Spinal cord (tissue), 10 donors: ENCODE results near the gene CLEC2A. TPM values are rescaled to one million over a fixed set of nuclear protein-coding genes. Genes with fewer than 3 reads are reported as not detected.

ENCODE experiments used
- DNase-seq, 6 donors: peaks; one replicate each; pipeline versions ENCODE4 v3.0.0 to v3.0.0-alpha.2; 2013 to 2015; ENCODE audit warnings: low spot score in 6 of 6, low read depth in 4 of 6
- H3K27ac ChIP-seq: one replicate; pipeline ENCODE4 v1.5.1; 2013; ENCODE audit warnings: low read depth, low read length, control low read depth
- H3K27me3 ChIP-seq: one replicate; pipeline ENCODE4 v1.6.1; 2013; ENCODE audit warnings: low read length; ENCODE audit not compliant: control insufficient read depth, insufficient read depth
- H3K36me3 ChIP-seq: one replicate; pipeline ENCODE4 v1.6.1; 2013; ENCODE audit warnings: low read length; ENCODE audit not compliant: control insufficient read depth, insufficient read depth
- H3K4me1 ChIP-seq: one replicate; pipeline ENCODE4 v1.6.1; 2013; ENCODE audit warnings: low read length; ENCODE audit not compliant: control insufficient read depth, insufficient read depth
- H3K4me3 ChIP-seq: one replicate; pipeline ENCODE4 v1.5.1; 2013; ENCODE audit warnings: low read depth, low read length, control low read depth
- H3K9me3 ChIP-seq: one replicate; pipeline ENCODE4 v1.6.1; 2013; ENCODE audit warnings: low read length; ENCODE audit not compliant: control insufficient read depth, insufficient read depth
- WGBS: methylation state at CpG from one replicate; pipeline ENCODE4 v1.1.5; 2013; ENCODE audit warnings: missing lambda C conversion rate; ENCODE audit not compliant: insufficient coverage; 5-methylcytosine and 5-hydroxymethylcytosine counted together
- polyA plus RNA-seq, 2 donors: library from polyadenylated mRNA; unstranded; fragments of 120-200 nt; gene quantifications; one replicate each; pipeline ENCODE4 v1.2.1, GENCODE V29; 2013; ENCODE audit not compliant: insufficient read length in 2 of 2
- total RNA-seq, 2 donors: library from RNA; depleted of rRNA in 1 of 2; stranded (reverse); fragments of 120-200 nt in 1 of 2; fragments of >200 nt in 1 of 2; gene quantifications; one replicate each; pipeline versions ENCODE4 v1.2.3 to v1.2.4, GENCODE V29; 2013 to 2014
- donor health status: healthy.

CLEC2A gene
- total and polyA plus RNA-seq, 4 donors = 0.17 TPM; not detected in 3

DNA sequence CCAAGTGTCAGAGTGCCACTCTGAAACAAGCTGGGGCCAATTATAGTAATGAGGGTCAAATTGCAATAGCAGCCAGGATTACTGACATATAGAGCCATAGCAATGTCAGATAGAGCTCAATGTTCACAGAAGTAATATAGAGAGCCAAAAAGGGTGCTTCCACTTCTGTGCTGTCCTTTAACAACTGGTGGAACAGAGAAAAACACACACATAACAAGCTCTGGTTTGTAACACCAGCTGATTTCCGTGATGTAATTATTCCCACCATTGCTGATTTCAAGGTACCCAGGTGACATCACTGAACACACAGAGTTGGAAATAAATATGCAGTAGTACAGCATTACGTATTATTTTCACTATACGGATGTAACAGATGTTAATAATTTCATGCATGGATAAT lies 60.0 kb downstream of the CLEC2A start:
- Histone ChIP-seq H3K36me3 (no peaks in the 10 kb centered on the region), H3K27me3 (no peaks in the 10 kb centered on the region), H3K27ac (peak overlapping the region; percentile 57), H3K9me3 (no peaks in the 10 kb centered on the region), H3K4me1 (no peaks in the 10 kb centered on the region), H3K4me3 (no peak overlapping the region)
- no peak for DNase-seq
- no CpG with 5 or more reads among the region's 3 CpGs for WGBS

DNA sequence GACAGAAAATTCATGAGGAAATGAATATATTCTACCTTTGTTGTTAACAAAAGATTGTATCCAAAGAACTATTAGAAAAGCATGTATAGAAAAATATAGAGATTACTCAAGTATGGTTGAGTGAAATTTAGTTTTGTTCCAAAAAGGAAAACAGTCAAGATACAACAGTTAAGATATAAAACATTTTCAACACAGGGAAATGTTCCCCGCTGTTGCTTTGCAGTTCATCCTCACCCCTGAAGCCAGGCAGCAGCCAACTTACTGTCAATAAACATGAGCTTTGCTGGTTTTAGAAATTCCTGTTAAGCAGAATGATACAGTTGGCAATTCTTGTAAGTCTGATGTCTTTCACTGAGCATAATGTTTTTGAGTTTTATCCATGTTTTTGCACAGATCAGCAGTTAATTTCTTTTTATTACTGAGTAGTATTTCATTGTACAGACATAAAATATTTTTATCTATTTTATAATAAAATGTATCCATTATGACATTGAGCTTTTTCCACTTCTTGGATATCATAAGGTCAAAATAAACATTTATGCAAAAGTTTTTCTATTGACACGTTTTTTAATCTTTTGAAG lies 61.8 kb downstream of the CLEC2A start:
- Histone ChIP-seq H3K27me3 (no peaks in the 10 kb centered on the region), H3K4me1 (no peaks in the 10 kb centered on the region), H3K9me3 (no peaks in the 10 kb centered on the region), H3K36me3 (no peaks in the 10 kb centered on the region), H3K4me3 (peak overlapping the region; percentile 47), H3K27ac (peak overlapping the region; percentile 79)
- peak in 2 of 6 donors; percentile 3 to 68 for DNase-seq
- WGBS = no CpG with 5 or more reads among the region's 2 CpGs

DNA sequence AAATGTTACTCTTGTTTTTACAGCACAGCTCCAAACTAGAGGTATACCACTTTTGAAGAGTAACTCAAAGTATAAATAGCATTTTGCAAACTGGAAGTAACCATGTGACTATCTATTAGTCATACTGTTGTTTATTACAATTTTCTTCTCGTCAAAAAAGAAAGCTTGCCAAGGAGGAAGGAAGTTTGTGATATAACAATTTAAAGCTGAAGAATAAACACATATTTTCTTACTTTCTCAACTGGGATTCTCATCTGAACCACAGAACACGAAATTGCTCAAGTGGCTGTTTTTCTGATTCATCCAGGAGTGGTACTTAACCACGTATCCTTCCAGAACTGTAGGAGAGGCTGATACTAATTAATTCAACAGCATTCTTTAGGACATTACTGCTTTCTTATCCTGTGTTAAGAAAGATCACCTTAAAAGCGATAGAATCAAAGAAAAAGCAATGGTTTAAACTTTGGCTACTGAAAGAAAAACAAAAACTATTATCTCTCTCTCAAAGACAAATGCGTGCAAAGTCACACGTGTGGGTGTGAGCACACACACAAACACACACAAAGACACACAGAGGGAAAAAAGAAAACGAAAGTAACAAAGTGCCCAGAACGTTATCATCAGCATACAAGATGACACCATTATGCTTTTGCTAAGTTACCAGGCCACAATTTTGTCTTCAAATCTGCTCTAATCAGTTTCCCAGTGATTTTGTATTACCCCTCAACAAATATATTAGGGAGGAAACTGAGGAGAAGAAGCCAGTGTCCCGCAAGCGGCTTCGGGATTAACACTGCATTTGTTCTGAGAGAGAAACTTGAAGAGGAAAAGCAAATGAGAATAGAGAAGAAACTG lies 62.6 kb downstream of the CLEC2A start, which contains the start of gene CLEC2B:
Gene CLEC2B, minus strand, starts transcription at position 48 of the 855 bp plus-strand sequence.
- WGBS = 44% methylated on average over 5 of the region's 11 CpGs
- no peaks in the 10 kb centered on the region for H3K36me3 ChIP-seq
- no peaks in the 10 kb centered on the region for H3K27me3 ChIP-seq
- H3K27ac ChIP-seq = peak within 1 kb of the TSS; percentile 79
- no peaks in the 10 kb centered on the region for H3K4me1 ChIP-seq
- peak within 1 kb of the TSS; percentile 47 for H3K4me3 ChIP-seq
- peak in 2 of 6 donors; percentile 1 to 39 for DNase-seq
- H3K9me3 ChIP-seq = no peaks in the 10 kb centered on the region

DNA sequence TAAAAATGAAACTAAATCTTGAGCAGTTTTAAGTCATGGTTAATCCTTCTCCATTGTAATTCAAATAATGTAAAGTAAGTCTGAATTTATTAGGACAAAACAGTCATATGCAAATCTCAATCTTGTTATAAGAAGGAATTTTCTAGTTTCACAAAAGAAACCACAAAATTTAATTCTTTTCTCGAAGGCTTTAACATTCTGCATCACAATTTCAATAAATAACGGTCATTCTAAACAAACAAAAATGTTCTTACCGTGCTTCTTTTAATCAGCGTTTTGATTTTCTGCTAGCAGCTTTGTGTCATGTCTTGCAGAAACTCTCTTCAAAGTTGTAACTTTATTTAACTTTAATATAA lies 63.2 kb downstream of the CLEC2A start:
- peak overlapping the region; percentile 79 for H3K27ac ChIP-seq
- H3K27me3 ChIP-seq = no peaks in the 10 kb centered on the region
- no peak for DNase-seq
- H3K9me3 ChIP-seq = no peaks in the 10 kb centered on the region
- 80% methylated on average over 2 of the region's 4 CpGs for WGBS
- H3K4me1 ChIP-seq = no peaks in the 10 kb centered on the region
- no peaks in the 10 kb centered on the region for H3K36me3 ChIP-seq
- peak overlapping the region; percentile 47 for H3K4me3 ChIP-seq

DNA sequence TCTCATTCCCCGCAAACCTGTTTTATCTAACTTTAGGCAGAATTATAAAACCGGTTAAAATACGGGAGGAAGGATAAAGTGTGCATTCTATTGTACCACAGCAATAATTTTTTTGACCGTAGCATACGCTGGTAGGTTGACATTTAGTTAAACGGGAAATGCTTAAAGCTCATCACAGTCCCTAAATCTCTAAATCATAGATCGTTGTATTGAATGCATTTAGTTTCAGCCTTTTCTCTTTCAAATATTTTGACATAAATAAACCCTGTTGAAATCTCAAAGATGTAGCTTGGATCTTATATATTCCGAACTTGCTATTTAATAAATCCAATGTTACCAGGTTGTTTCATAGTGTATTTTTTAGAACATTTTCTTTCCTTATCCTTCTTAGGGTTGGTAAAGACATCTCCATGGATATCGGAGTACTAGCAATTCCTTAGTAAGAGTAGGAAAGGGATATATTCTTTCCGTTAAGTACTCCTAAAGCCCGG lies 63.8 kb downstream of the CLEC2A start:
- Histone ChIP-seq H3K4me3 (peak overlapping the region; percentile 47), H3K27ac (no peak overlapping the region), H3K4me1 (no peaks in the 10 kb centered on the region), H3K36me3 (no peaks in the 10 kb centered on the region), H3K27me3 (no peaks in the 10 kb centered on the region), H3K9me3 (no peaks in the 10 kb centered on the region)
- DNase-seq = no peak
- WGBS = no CpG with 5 or more reads among the region's 11 CpGs

DNA sequence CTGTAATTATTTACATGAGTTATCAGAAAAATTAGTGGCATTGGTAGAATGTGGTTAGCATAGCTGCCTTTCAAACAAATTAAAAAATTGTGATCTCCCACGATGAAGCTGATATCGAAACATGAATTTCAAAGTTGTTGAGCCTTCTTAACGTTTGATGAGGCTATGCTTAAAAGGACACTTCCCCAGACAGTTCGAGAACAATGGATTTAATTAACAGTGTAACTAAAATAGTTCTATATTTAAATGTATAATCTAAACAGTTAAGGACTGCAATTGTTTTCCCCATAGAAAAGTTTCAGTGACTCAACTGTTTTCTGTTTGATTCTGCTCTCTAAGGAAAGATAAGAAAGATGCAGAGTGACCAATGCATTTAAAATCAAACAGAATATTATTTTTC lies 64.6 kb downstream of the CLEC2A start:
- no CpG with 5 or more reads among the region's 4 CpGs for WGBS
- no peaks in the 10 kb centered on the region for H3K36me3 ChIP-seq
- DNase-seq = no peak
- H3K27me3 ChIP-seq = no peaks in the 10 kb centered on the region
- H3K27ac ChIP-seq = no peak overlapping the region
- no peaks in the 10 kb centered on the region for H3K4me1 ChIP-seq
- no peak overlapping the region for H3K4me3 ChIP-seq
- H3K9me3 ChIP-seq = no peaks in the 10 kb centered on the region

DNA sequence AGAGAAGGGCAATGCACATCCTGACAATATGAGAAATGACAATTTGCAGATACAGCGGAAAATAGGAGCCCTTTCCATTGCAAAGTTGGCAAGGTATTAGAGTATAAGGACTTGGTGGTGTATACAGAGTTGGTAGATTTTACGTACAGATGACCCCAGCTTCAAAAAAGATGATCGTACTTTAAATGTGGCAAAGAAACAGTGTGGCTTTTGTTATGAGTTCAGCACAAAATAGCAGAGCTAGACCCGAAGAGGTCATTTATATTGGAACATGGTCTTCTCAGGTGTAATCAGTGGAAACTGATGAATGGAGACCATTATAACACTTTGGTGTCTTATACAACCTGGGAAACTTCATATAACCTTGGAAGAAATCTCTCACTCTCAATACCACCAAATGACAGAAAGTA lies 65.3 kb downstream of the CLEC2A start:
- H3K27me3 ChIP-seq = no peaks in the 10 kb centered on the region
- no peak overlapping the region for H3K4me3 ChIP-seq
- DNase-seq = no peak
- H3K9me3 ChIP-seq = no peaks in the 10 kb centered on the region
- no peak overlapping the region for H3K27ac ChIP-seq
- no peaks in the 10 kb centered on the region for H3K4me1 ChIP-seq
- no peaks in the 10 kb centered on the region for H3K36me3 ChIP-seq
- WGBS = 68% methylated on average over 3 of the region's 4 CpGs

DNA sequence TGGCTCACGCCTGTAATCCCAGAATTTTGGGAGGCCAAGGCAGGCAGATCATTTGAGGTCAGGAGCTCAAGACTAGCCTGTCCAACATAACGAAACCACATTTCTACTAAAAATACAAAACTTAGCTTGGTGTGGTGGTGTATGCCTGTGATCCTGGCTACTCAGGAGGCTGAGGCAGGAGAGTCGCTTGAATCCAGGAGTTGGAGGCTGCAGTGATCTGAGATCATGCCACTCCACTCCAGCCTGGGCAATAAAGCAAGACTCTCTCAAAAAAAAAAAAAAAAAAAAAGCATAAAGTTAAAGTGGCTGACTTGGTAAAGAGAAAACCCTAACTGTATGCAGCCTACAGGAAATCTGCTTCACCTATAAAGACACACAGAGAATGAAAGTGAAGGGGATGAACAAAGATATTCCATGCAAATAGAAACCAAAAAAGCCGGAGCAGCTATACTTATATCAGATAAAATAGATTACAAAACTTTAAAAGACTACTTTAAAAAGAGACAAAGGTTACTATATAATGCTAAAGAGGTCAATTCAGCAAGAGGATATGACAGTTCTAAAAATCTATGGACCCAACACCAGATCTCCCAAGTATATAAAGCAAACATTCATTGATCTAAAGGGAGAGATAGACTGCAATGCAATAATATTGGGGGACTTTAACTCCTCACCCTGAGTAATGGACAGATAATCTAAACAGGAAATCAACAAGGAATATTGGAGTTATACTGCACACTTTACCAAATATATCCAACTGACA lies 67.1 kb downstream of the CLEC2A start:
- Histone ChIP-seq H3K4me3 (no peak overlapping the region), H3K27ac (no peak overlapping the region), H3K4me1 (no peaks in the 10 kb centered on the region), H3K27me3 (no peaks in the 10 kb centered on the region), H3K9me3 (no peaks in the 10 kb centered on the region), H3K36me3 (no peaks in the 10 kb centered on the region)
- no peak for DNase-seq
- no CpG with 5 or more reads among the region's 4 CpGs for WGBS
